AG09309 (cell line): ENCODE measurements around the gene FCN3.

Experiments used
- DNase-seq: peaks from one replicate; pipeline ENCODE4 v3.0.0-alpha.2; 2010; ENCODE audit warnings: low read depth
- H3K4me3 ChIP-seq: 2 replicates; pipeline ENCODE4 v1.5.1; 2011; ENCODE audit warnings: mild to moderate bottlenecking, low read depth, low read length, moderate library complexity; ENCODE audit not compliant: control insufficient read depth
- TF ChIP-seq, protein P1 (sequence below): IDR thresholded peaks from 2 replicates; pipeline ENCODE4 v1.5.1; 2011; ENCODE audit warnings: mild to moderate bottlenecking, low read depth, low read length, inconsistent platforms; ENCODE audit not compliant: insufficient read depth, control insufficient read depth; ENCODE audit errors: missing control alignments

FCN3 gene

DNA sequence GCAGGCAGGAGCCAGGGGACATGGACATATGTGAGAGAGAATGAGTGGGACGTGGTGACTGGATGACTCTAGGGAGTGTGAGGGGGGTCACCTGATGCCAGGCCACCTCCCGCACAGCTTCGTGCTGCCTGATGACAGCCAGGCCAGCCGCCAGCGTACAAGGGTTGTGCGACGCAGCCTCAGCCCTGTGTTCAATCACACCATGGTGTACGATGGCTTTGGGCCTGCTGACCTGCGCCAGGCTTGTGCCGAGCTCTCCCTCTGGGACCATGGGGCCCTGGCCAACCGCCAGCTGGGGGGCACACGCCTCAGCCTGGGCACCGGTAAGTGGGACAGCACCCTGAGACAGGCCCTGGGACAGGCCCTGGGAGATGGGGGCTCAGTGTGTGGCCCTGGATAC, 21.5 kb downstream of the FCN3 start:
- TF ChIP-seq, protein P1, sequence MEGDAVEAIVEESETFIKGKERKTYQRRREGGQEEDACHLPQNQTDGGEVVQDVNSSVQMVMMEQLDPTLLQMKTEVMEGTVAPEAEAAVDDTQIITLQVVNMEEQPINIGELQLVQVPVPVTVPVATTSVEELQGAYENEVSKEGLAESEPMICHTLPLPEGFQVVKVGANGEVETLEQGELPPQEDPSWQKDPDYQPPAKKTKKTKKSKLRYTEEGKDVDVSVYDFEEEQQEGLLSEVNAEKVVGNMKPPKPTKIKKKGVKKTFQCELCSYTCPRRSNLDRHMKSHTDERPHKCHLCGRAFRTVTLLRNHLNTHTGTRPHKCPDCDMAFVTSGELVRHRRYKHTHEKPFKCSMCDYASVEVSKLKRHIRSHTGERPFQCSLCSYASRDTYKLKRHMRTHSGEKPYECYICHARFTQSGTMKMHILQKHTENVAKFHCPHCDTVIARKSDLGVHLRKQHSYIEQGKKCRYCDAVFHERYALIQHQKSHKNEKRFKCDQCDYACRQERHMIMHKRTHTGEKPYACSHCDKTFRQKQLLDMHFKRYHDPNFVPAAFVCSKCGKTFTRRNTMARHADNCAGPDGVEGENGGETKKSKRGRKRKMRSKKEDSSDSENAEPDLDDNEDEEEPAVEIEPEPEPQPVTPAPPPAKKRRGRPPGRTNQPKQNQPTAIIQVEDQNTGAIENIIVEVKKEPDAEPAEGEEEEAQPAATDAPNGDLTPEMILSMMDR, result no peak
- DNase-seq, result no peak
- no peak overlapping the region for H3K4me3 ChIP-seq

DNA sequence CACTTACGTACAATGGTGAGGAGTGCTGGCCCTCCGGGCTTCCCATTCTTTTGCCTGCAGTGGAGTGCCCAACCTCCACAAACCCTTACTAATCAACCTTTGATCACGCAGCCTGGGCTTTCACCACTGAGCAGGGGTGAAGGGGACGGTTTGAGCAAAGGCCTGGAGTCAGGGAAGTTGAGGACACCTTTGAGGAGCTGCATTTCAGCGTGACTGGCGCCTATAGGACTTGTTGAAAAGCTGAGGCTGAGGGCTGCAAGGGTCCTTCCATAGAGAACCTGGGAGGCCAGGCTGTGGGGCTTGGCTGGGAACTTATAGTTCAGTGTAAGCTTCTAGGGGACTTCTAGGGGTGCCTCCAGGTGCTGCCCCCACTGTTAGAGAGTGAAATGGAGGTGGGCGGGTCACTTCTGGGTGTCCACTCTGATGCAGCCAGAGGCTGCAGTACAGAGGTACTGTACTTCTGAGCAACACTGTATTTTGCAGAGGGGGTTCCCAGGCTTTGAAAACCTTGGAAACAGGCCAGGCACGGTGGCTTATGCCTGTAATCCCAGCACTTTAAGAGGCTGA, 23.0 kb downstream of the FCN3 start:
- DNase-seq, result no peak
- TF ChIP-seq, protein P1, result no peak
- H3K4me3 ChIP-seq, result no peak overlapping the region

DNA sequence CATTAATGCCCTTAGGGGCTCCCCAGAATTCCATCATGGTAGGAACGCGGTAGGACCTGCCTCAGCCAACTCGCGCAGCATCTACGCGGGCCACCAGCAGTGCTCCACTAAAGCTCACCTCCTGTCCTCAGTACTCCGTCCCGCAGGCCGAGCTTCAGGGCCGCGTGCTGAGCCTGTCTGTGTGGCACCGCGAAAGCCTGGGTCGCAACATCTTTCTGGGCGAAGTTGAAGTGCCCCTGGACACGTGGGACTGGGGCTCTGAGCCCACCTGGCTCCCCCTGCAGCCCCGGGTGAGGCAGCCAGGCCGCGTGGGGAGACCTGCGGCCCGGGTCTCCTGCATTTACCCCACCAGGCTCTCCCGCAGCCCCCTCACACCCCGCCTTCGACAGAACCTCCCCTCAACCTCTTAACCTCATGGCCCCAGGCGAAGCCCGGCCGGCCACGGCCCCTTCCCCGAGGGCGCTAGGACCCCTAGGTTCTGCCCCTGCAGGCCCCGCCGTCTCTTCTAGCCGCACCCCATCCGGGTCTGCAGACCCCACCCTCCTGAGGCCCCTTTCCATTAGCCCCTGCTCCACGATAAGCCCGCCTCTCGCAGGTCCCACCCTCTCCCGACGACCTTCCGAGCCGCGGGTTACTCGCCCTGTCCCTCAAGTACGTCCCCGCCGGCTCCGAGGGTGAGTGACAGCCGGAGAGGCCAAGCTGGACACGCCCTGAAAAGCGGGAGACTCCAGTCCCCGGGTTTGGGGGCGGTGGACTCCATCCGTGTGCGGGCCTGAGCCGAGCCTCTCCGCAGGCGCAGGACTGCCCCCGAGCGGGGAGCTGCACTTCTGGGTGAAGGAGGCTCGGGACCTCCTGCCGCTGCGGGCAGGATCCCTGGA, 23.7 kb downstream of the FCN3 start:
- TF ChIP-seq, protein P1, result no peak
- no peak for DNase-seq

DNA sequence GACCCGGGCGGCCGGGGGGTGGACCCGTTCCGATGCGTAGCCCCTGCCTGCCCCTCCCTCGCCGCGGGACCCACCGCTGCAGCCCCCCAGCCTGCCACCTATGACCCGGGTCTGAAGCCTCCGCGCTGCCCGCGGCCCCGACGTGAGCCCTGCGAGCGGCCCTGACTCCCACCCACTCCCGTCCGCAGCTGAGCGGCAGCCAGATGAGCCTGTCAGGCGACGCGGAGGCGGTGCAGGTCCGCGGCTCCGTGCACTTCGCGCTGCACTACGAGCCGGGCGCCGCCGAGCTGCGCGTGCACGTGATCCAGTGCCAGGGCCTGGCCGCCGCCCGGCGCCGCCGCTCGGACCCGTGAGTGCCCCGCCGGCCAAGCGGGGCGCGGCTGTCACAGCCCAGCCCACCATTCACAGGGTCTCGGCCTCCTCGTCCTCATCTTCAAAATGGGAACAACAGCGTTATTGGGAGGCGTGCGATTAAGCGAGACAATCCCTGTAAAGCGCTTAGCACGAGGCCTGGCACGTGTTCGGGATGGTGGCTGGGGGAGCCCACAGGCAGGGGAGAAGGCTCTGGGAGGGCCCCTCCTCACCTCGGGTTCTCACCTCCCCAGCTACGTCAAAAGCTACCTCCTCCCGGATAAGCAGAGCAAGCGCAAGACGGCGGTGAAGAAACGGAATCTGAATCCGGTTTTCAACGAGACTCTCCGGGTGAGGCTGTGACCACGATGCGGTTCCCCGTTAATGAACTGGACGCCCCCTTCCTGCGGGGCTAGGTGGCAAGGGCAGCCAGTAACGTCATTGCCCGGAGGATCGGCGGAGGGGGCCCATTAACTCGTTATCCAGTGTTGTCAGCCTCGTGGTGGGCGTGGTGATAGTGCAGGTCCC, 24.6 kb downstream of the FCN3 start:
- peak overlapping the region; percentile 38 for H3K4me3 ChIP-seq
- no peak for DNase-seq
- TF ChIP-seq, protein P1, result no peak

More for the DNA sequence above, 23.7 kb downstream of the FCN3 start:
- H3K4me3 ChIP-seq, result no peak overlapping the region

DNA sequence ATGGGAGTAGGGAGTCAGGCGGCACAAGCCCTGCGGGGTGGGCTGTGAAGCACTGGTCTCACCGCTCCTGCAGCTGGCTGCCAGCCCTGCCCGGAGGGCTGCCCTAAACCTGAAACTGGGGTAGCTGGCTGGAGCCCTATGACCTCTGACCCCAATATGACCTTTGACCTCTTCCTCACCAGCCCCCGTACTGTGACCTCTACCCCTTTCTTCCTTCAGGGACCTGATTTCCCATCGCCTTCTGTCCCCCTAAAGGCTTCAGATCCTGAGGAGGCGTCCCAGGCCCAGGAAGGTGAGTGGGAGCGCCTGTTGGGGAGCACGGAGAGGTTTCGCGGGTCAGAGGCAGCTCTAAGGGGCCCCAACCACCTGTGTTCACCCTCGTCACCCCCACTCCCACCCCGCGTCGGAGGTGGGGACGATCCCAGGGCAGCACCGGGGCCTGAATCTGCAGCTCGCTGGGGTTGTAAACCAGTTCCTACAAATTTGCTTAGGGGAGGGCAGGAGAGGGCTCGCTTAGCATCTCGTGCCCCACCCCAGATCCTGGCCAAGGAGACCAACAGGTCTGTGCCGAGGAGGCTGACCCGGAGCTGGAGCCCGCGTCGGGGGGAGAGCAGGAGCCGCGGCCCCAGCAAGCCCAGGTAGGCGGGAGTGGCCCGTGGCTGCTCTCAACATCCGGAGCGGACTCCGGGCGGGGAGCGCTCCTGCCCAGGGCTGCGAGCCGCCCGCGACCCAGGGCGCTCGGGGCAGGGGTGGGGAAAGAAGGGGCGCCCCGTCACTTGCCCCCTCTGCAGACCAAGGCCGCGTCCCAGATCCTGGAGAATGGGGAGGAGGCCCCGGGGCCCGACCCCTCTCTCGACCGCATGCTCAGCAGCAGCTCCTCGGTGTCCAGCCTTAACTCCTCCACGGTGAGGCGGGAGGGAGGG, 25.5 kb downstream of the FCN3 start:
- peak overlapping the region; percentile 38 for H3K4me3 ChIP-seq
- TF ChIP-seq, protein P1, result no peak
- DNase-seq, result no peak

DNA sequence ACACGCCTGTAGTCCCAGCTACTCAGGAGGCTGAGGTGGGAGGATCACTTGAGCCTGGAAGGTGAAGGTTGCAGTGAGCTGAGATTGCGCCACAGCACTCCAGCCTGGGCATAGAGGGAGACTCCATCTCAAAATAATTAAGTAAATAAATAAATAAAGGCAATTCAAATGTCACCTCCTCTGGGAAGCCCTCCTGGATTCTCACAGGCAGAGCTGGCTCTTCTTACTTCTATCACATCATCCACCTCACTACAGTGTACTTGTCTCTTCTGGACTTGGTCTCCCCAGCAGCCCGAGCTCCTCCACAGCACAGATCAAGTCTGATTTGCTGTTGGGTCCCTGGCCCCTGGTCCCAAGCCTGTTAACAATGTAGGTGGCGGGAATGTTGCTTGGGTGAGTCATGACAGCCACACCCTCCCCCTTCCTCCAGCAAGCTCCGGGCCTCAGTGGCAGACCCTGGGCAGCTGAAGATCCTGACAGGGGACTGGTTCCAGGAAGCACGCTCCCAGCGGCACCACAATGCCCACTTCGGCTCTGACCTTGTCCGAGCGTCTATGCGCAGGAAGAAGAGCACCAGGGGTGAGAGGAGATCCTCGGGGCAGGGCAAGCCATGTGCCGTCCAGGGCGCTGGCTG, 27.5 kb downstream of the FCN3 start:
- H3K4me3 ChIP-seq, result no peak overlapping the region
- no peak for DNase-seq
- TF ChIP-seq, protein P1, result no peak
